LNCAP (cell line): ENCODE data around the gene TOPBP1.

ENCODE experiments used
- TF ChIP-seq, protein P1 (sequence below): fragments of 450-650 bp; IDR thresholded peaks from 2 replicates; pipeline ENCODE4 v1.5.1; 2017; ENCODE audit warnings: mild to moderate bottlenecking

TOPBP1 gene

DNA sequence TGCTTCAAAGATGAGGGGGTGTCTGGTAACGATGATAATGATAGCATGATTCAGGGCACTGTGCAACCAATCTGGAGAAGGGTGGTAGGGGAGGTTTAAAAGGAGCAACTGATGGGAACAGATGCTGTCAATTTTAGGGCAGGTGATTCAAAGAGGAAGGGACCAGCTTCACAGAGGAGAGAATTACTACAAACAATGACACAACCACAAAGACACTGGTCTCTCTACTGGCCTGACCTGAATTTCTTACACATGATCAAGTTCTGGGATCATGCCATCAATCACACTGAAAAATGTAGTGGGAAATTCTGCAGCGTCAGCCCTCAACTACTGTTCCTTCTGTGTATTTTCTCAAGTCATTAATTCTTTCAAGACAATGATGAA lies 90.8 kb downstream of the TOPBP1 start:
- TF ChIP-seq, protein P1, sequence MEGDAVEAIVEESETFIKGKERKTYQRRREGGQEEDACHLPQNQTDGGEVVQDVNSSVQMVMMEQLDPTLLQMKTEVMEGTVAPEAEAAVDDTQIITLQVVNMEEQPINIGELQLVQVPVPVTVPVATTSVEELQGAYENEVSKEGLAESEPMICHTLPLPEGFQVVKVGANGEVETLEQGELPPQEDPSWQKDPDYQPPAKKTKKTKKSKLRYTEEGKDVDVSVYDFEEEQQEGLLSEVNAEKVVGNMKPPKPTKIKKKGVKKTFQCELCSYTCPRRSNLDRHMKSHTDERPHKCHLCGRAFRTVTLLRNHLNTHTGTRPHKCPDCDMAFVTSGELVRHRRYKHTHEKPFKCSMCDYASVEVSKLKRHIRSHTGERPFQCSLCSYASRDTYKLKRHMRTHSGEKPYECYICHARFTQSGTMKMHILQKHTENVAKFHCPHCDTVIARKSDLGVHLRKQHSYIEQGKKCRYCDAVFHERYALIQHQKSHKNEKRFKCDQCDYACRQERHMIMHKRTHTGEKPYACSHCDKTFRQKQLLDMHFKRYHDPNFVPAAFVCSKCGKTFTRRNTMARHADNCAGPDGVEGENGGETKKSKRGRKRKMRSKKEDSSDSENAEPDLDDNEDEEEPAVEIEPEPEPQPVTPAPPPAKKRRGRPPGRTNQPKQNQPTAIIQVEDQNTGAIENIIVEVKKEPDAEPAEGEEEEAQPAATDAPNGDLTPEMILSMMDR: no peak

DNA sequence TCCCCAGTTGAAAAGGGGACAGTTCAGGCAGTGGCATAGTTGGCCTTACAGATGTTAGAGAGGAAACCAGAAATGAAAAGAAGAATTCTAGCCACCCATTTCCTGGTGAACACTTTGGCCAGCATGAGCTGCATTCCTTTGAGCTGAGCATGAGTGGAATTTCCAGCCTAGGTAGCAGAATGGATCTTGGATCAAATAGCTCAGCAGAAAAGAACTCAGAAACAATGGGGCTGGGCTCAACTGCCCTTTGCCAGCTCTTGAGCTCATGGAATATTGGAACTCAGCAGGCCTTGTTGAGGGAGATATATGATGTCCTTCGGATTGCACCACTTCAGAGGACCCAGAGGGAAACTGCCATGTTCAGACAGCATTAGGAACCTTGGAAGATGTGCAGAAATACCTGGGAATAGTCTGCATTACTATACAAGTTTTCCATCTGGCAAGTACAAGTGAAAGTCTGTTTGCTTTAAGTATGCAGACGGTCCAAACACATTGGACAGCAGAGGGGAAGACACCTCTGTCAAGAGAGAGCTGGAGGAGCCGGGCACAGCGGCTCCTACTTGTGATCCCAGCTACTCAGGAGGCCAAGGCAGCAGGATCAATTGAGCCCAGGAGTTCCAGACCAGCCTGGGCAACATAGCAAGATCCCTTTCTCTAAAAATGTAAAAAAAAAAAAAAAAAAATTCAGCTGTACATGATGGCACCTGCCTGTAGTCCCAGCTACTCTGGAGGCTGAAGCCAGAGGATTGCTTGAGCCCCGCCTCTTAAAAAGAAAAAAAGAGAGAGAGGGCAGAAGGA lies 91.4 kb downstream of the TOPBP1 start:
- TF ChIP-seq, protein P1: no peak

DNA sequence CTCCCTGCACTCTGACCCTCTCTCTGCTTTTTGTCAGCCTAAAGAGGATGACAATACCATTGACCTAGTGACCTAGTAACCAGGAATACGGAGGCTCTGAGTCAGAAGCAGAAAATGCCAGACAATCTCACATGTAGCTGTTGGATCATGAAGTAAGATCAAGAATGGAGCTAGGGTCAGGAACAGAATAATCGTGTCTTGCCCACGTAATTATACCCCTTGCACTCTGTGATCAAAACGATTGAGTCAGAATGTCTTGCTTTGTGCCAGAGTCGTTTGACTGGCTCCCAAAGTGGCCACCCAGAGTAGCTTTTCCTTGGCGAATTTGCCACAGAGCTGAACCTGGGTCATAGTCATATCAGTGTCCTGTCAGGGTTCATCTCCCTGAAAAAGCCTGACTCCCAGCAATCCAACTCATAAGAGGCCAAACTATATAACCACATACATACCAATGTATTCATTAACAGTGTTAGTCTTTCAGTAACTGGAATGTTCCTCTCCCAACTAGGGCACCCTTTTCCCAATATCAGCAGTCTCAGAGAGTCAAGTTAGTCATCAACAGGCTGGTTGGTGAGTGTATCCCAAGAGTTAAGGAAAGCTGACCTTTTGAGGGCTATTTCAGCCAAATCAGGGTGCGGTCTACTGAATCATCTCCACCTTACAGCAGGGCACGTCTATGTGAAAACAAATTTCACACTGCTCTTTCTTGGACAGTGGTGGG lies 93.3 kb downstream of the TOPBP1 start:
- TF ChIP-seq, protein P1: no peak

DNA sequence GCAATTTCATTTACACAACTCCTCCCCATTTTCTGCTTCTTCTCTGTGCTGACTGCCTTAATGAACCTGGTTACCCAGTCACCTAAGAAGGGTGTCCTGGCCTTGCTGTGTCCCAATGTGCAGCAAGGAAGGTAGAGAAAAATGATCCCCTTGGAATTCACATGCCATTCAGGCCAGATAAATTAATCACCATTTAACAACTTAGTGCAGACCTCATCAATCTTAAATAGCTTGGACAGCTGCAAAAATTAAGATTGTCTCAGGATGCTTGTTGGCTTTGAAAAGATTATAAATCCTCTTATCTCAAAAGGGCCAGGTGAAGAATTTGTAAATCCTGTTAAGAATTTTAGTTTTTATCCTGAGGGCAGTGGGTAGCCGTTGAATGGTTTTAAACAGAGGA lies 97.9 kb downstream of the TOPBP1 start:
- TF ChIP-seq, protein P1: no peak

DNA sequence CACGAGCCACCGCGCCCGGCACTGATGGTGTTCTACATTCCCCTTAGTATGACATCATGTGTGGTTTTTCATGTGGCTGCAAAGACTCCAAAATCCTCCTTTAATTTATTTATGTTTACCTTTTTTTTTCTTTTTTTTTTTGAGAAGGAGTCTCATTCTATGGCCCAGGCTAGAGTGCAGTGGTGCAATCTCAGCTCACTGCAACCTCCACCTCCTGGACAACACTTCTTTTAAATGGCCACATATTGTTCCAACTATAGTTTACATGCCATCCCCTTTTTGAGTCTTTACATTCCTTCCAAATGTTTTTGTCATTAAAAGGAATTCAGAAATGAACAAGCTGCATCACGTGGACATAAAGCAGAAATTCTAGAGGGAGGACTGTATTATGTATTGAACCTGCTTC lies 98.6 kb downstream of the TOPBP1 start:
- TF ChIP-seq, protein P1: no peak

DNA sequence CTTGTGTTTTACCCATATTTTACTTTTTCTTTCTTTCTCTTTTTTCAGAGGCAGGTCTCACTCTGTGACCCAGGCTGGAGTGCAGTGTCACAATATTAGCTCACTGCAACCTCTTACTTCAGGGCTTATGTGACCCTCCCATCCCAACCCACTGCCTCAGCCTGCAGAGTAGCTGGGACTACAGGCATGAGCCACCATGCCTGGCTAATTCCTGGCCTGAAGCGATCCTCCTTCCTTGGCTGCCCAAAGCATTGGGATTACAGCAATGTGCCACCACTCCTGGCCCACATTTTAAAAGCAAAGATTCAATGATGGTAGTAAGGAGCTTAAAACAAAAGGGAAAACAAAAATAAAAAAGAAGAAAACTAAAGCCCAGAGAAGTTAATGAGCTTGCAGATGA lies 99.4 kb downstream of the TOPBP1 start:
- TF ChIP-seq, protein P1: no peak

DNA sequence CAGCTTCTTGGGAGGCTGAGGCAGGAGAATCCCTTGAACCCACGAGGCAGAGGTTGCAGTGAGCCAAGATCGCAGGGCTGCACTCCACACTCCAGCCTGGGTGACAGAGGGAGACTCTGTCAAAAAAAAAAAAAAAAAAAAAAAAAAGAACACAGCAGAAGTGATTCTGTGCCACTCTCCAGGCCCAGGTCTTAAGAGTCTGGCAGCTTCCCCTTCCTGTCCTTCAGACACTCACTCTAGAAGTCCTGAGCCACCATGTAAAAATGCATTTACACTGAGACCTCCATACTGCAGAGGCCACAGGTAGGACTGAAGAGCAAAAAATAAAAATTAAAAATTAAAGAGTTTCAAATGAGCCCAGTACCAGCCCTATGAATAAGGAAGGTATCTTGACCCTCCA lies 100.1 kb downstream of the TOPBP1 start:
- TF ChIP-seq, protein P1: no peak
